Sigmoid colon (tissue), 7 donors: ENCODE results near the gene PAK4. TPM values are rescaled to one million over a fixed set of nuclear protein-coding genes. Genes with fewer than 3 reads are reported as not detected.
"Not testable (repeated sequence)": the region's sequence is repeated elsewhere in the genome, so short reads cannot be mapped to it uniquely, and the experiment has no call there.

Experiments
- DNase-seq: peaks from one replicate; pipeline ENCODE4 v3.0.0-alpha.2; 2019
- H3K27ac ChIP-seq, 4 donors: fragments of 200-600 bp; sonication (generic); one replicate each; pipeline ENCODE4 v1.5.1; 2016 to 2019; ENCODE audit warnings: mild to moderate bottlenecking in 1 of 4
- H3K27me3 ChIP-seq, 3 donors: fragments of 200-600 bp; sonication (generic); one replicate each; pipeline ENCODE4 v1.5.1; 2019; ENCODE audit warnings: mild to moderate bottlenecking in 1 of 3
- H3K36me3 ChIP-seq, 4 donors: fragments of 200-600 bp; sonication (generic); one replicate each; pipeline ENCODE4 v1.5.1; 2016 to 2019
- H3K4me1 ChIP-seq, 4 donors: fragments of 200-600 bp; sonication (generic); one replicate each; pipeline ENCODE4 v1.5.1; 2017 to 2019
- H3K4me3 ChIP-seq, 4 donors: fragments of 200-600 bp; sonication (generic); one replicate each; pipeline ENCODE4 v1.5.1; 2017 to 2019; ENCODE audit warnings: mild to moderate bottlenecking in 2 of 4, moderate library complexity in 1 of 4
- H3K9me3 ChIP-seq, 4 donors: fragments of 200-600 bp in 3 of 4; sonication (generic) in 3 of 4; one replicate each; pipeline versions ENCODE4 v1.5.1 to v1.6.1; 2013 to 2019
- CTCF ChIP-seq, 4 experiments: fragments of 450-650 bp in 3 of 4; fragments of 200-600 bp in 1 of 4; IDR thresholded peaks; one replicate each; pipeline ENCODE4 v1.5.1; 2016 to 2019; ENCODE audit warnings: antibody characterized with exemption in 4 of 4, mild to moderate bottlenecking in 3 of 4, moderate library complexity in 2 of 4
- EP300 ChIP-seq, 4 donors: sonication (generic); formaldehyde crosslinking; IDR thresholded peaks; one replicate each; pipeline ENCODE4 v1.6.1; 2017; ENCODE audit warnings: antibody characterized with exemption in 4 of 4
- POLR2A ChIP-seq, 2 donors: fragments of 450-650 bp; IDR thresholded peaks; one replicate each; pipeline ENCODE4 v1.6.1; 2016; ENCODE audit warnings: antibody characterized with exemption in 2 of 2, mild to moderate bottlenecking in 2 of 2, moderate library complexity in 2 of 2
- POLR2AphosphoS5 ChIP-seq, 4 donors: sonication (generic); formaldehyde crosslinking; IDR thresholded peaks; one replicate each; pipeline ENCODE4 v1.6.1; 2017; ENCODE audit warnings: antibody characterized with exemption in 4 of 4
- WGBS, 2 donors: extraction: QIAGEN DNeasy Blood & Tissue Kit; methylation state at CpG; one replicate each; pipeline ENCODE4 v1.1.7; 2013; 5-methylcytosine and 5-hydroxymethylcytosine counted together
- intact Hi-C: fragments of 100-400 bp; cut with DNase I; formaldehyde crosslinking; loops from one replicate; pipeline ENCODE4 v1.15.1; 2023
- polyA plus RNA-seq, 3 donors: library from polyadenylated mRNA; stranded (reverse); fragments of 200-250 nt; gene quantifications; one replicate each; pipeline ENCODE4 v1.2.3, GENCODE V29; 2013
- total RNA-seq, 4 donors: library from RNA; depleted of rRNA; stranded (reverse); fragments of >200 nt; gene quantifications; one replicate each; pipeline ENCODE4 v1.1.0, GENCODE V29; 2016
- donor health status: healthy with polysubstance abuse.
- donor health status: Bipolar disorder and iron deficiency.
- donor health status: healthy.

Gene PAK4
- total and polyA plus RNA-seq, 7 donors, result 6.2 to 62.0 (median 27.1) TPM

- H3K36me3 ChIP-seq, result no peaks in the 10 kb centered on the region
- WGBS, 2 donors, result 47 to 66% methylated on average over 7 of the region's 7 CpGs
- H3K4me3 ChIP-seq, result no peak overlapping the region
- peaks cover 11 to 77% (median 47%) of the 10 kb centered on the region in 3 donors for H3K27me3 ChIP-seq
- intact Hi-C loops, result no loop called here
- H3K9me3 ChIP-seq, result no peaks in the 10 kb centered on the region
- no peak overlapping the region for H3K27ac ChIP-seq
- peaks cover 0 to 13% (median 6%) of the 10 kb centered on the region in 4 donors for H3K4me1 ChIP-seq
- TF ChIP-seq EP300 (IDR thresholded peaks at IDR 0.05) (no peak), CTCF (IDR thresholded peaks at IDR 0.05) (no peak)
- DNase-seq, result no peak
These were observed 40.9 kb upstream of the PAK4 start for GRCh38 chr19:39084732-39085080.

- H3K4me3 ChIP-seq, result no peak overlapping the region
- no peaks in the 10 kb centered on the region for H3K9me3 ChIP-seq
- H3K27ac ChIP-seq, result no peak overlapping the region
- no peak for TF ChIP-seq POLR2AphosphoS5 (IDR thresholded peaks at IDR 0.05)
- no peak for TF ChIP-seq EP300 (IDR thresholded peaks at IDR 0.05)
- H3K4me1 ChIP-seq, result peaks cover 0 to 13% (median 6%) of the 10 kb centered on the region in 4 donors
- 76 to 87% methylated on average over 8 of the region's 8 CpGs for WGBS, 2 donors
- peaks cover 11 to 78% (median 47%) of the 10 kb centered on the region in 3 donors for H3K27me3 ChIP-seq
- no peaks in the 10 kb centered on the region for H3K36me3 ChIP-seq
- no peak for DNase-seq
- intact Hi-C loops, result no loop called here
These were observed 40.2 kb upstream of the PAK4 start for GRCh38 chr19:39085392-39085791.

GRCh38 chr19:39086386-39086785, 39.2 kb upstream of the PAK4 start:
- no peaks in the 10 kb centered on the region for H3K9me3 ChIP-seq
- no peak overlapping the region for H3K27ac ChIP-seq
- H3K4me3 ChIP-seq, result no peak overlapping the region
- no peak for DNase-seq
- H3K36me3 ChIP-seq, result no peaks in the 10 kb centered on the region
- no peak for TF ChIP-seq EP300 (IDR thresholded peaks at IDR 0.05)
- TF ChIP-seq POLR2A (IDR thresholded peaks at IDR 0.05), result no peak
- no peak for TF ChIP-seq CTCF (IDR thresholded peaks at IDR 0.05)
- no peak for TF ChIP-seq POLR2AphosphoS5 (IDR thresholded peaks at IDR 0.05)
- peaks cover 0 to 13% (median 6%) of the 10 kb centered on the region in 4 donors for H3K4me1 ChIP-seq
- intact Hi-C loops, result no loop called here
- peaks cover 11 to 69% (median 41%) of the 10 kb centered on the region in 3 donors for H3K27me3 ChIP-seq
- WGBS, 2 donors, result 54 to 74% methylated on average over 4 of the region's 4 CpGs

GRCh38 chr19:39087907-39088686, 37.5 kb upstream of the PAK4 start:
- Histone ChIP-seq H3K9me3 (no peaks in the 10 kb centered on the region), H3K27ac (no peak overlapping the region), H3K36me3 (no peaks in the 10 kb centered on the region), H3K4me1 (peaks cover 0 to 13% (median 6%) of the 10 kb centered on the region in 4 donors), H3K27me3 (peaks cover 11 to 61% (median 27%) of the 10 kb centered on the region in 3 donors), H3K4me3 (no peak overlapping the region)
- intact Hi-C loops, result no loop called here
- 70 to 77% methylated on average over 8 of the region's 8 CpGs for WGBS, 2 donors
- DNase-seq, result no peak
- TF ChIP-seq POLR2AphosphoS5 (IDR thresholded peaks at IDR 0.05) (no peak), CTCF (IDR thresholded peaks at IDR 0.05) (no peak), POLR2A (IDR thresholded peaks at IDR 0.05) (no peak), EP300 (IDR thresholded peaks at IDR 0.05) (no peak)

- H3K4me3 ChIP-seq, DNase-seq, H3K9me3 ChIP-seq, H3K4me1 ChIP-seq, H3K27ac ChIP-seq, intact Hi-C loops, H3K36me3 ChIP-seq: not testable (repeated sequence)
- peaks cover 2 to 54% (median 9%) of the 10 kb centered on the region in 3 donors for H3K27me3 ChIP-seq
- 79 to 85% methylated on average over 8 of the region's 8 CpGs for WGBS, 2 donors
These were observed 35.6 kb upstream of the PAK4 start for GRCh38 chr19:39090016-39090415.

- no peak for TF ChIP-seq CTCF (IDR thresholded peaks at IDR 0.05)
- no peak for TF ChIP-seq POLR2A (IDR thresholded peaks at IDR 0.05)
- no peak for TF ChIP-seq POLR2AphosphoS5 (IDR thresholded peaks at IDR 0.05)
- TF ChIP-seq EP300 (IDR thresholded peaks at IDR 0.05), result no peak
- Histone ChIP-seq H3K4me3 (no peak overlapping the region), H3K36me3 (no peaks in the 10 kb centered on the region), H3K27me3 (peaks cover under 1 to 54% (median 2%) of the 10 kb centered on the region in 3 donors), H3K27ac (no peak overlapping the region), H3K4me1 (no peaks in the 10 kb centered on the region), H3K9me3 (no peaks in the 10 kb centered on the region)
- intact Hi-C loops, result no loop called here
- DNase-seq, result no peak
- WGBS, 2 donors, result 88 to 92% methylated on average over 4 of the region's 4 CpGs
These were observed 34.7 kb upstream of the PAK4 start for GRCh38 chr19:39090881-39091280.

GRCh38 chr19:39095799-39096540, 29.6 kb upstream of the PAK4 start:
- H3K36me3 ChIP-seq, H3K9me3 ChIP-seq, H3K4me3 ChIP-seq, DNase-seq, H3K27ac ChIP-seq, H3K4me1 ChIP-seq, intact Hi-C loops: not testable (repeated sequence)
- 69 to 78% methylated on average over 5 of the region's 5 CpGs for WGBS, 2 donors
- peaks cover 6 to 66% (median 11%) of the 10 kb centered on the region in 3 donors for H3K27me3 ChIP-seq
